Parathyroid adenoma (tissue), 2 donors: ENCODE data around the gene ORAI2.
"Not testable (repeated sequence)": the region's sequence is repeated elsewhere in the genome, so short reads cannot be mapped to it uniquely, and the experiment has no call there.

Experiments used
- H2AFZ ChIP-seq: fragments of 300-600 bp; sonication (generic); one replicate; pipeline ENCODE4 v1.7.0; 2017; ENCODE audit warnings: antibody characterized with exemption, mild to moderate bottlenecking
- H3K27ac ChIP-seq: fragments of 300-600 bp; sonication (generic); one replicate; pipeline ENCODE4 v1.7.0; 2017
- H3K27me3 ChIP-seq: fragments of 300-600 bp; sonication (generic); one replicate; pipeline ENCODE4 v1.7.0; 2017; ENCODE audit warnings: low read length; ENCODE audit not compliant: control insufficient read depth, insufficient read depth
- H3K36me3 ChIP-seq: fragments of 300-600 bp; sonication (generic); one replicate; pipeline ENCODE4 v1.7.0; 2017; ENCODE audit warnings: low read length; ENCODE audit not compliant: control insufficient read depth, insufficient read depth
- H3K4me1 ChIP-seq: fragments of 300-600 bp; sonication (generic); one replicate; pipeline ENCODE4 v1.7.0; 2017; ENCODE audit warnings: control low read depth
- H3K4me2 ChIP-seq: fragments of 300-600 bp; sonication (generic); one replicate; pipeline ENCODE4 v1.7.0; 2017; ENCODE audit warnings: low read length
- H3K4me3 ChIP-seq: fragments of 300-600 bp; sonication (generic); one replicate; pipeline ENCODE4 v1.7.0; 2017; ENCODE audit warnings: low read depth, low read length
- H3K79me2 ChIP-seq: fragments of 300-600 bp; sonication (generic); one replicate; pipeline ENCODE4 v1.7.0; 2017; ENCODE audit warnings: control low read depth
- H3K9ac ChIP-seq: fragments of 300-600 bp; sonication (generic); one replicate; pipeline ENCODE4 v1.7.0; 2017; ENCODE audit warnings: mild to moderate bottlenecking
- H3K9me3 ChIP-seq: fragments of 300-600 bp; sonication (generic); one replicate; pipeline ENCODE4 v1.7.0; 2017; ENCODE audit warnings: low read length; ENCODE audit not compliant: control insufficient read depth
- donor health status: primary hyperparathyroidism.

ORAI2 gene

GRCh38 chr7:102503141-102503540 lies 69.8 kb downstream of the ORAI2 start:
- H3K4me3 ChIP-seq, H3K4me1 ChIP-seq, H3K36me3 ChIP-seq, H3K9ac ChIP-seq, H3K4me2 ChIP-seq, H2AFZ ChIP-seq, H3K79me2 ChIP-seq, H3K27ac ChIP-seq, H3K9me3 ChIP-seq, H3K27me3 ChIP-seq: not testable (repeated sequence)

- H3K79me2 ChIP-seq, H2AFZ ChIP-seq, H3K4me3 ChIP-seq, H3K36me3 ChIP-seq, H3K4me2 ChIP-seq, H3K9me3 ChIP-seq, H3K27me3 ChIP-seq, H3K9ac ChIP-seq, H3K27ac ChIP-seq, H3K4me1 ChIP-seq: not testable (repeated sequence)
Observed at GRCh38 chr7:102505298-102506185, 72.2 kb downstream of the ORAI2 start.
